HepG2 (cell line): ENCODE data around the gene GLUD1. TPM values are rescaled to one million over a fixed set of nuclear protein-coding genes. Genes with fewer than 3 reads are reported as not detected.

Experiments
- ATAC-seq: fragments of 200-7000 bp; cut with Tn5 transposase; 3 replicates; pipeline ENCODE4 v1.9.1; 2020; ENCODE audit warnings: mild to moderate bottlenecking, moderate library complexity
- BruUV-seq: library from RNA; stranded (reverse); fragments of 400-500 nt; replicated peaks from 2 replicates; lab custom pipeline; 2021; lab: Mats Ljungman, UMichigan
- CTCF ChIA-PET: fragments of 300-600 bp; formaldehyde crosslinking; extraction: SDS; loops from one replicate; lab custom pipeline; 2021; ENCODE audit warnings: low total read pairs, inconsistent platforms, low intra/inter-chr PET ratio; lab: Yijun Ruan, JAX
- POLR2A ChIA-PET: fragments of 350-600 bp; sonication (Branson Sonifier 250); formaldehyde crosslinking; loops from one replicate; lab custom pipeline; 2020; ENCODE audit warnings: antibody characterized with exemption, inconsistent platforms; lab: Yijun Ruan, JAX
- DNase-seq: peaks from one replicate; pipeline ENCODE4 v3.0.0-alpha.2; 2015; ENCODE audit warnings: low spot score
- FAIRE-seq: peaks from 3 replicates; lab custom pipeline; 2011; peaks lifted over from hg19 to GRCh38; lab: Jason Lieb, UNC
- H2AFZ ChIP-seq: one replicate; pipeline ENCODE4 v1.6.1; 2011; ENCODE audit warnings: low read length, inconsistent platforms
- H3K27ac ChIP-seq: fragments of 300-600 bp; 3 replicates; pipeline ENCODE4 v1.8.0; 2011; ENCODE audit warnings: mixed run types, mild to moderate bottlenecking, mixed read lengths, low read length, inconsistent platforms; ENCODE audit not compliant: insufficient read depth; ENCODE audit errors: extremely low read length
- H3K27me3 ChIP-seq, 2 experiments: fragments of 200-600 bp in 1 of 2; 2 replicates in 1 of 2; 3 replicates in 1 of 2; pipeline versions ENCODE4 v1.6.0 to v1.8.0; 2011; ENCODE audit warnings: low read length in 2 of 2, mild to moderate bottlenecking in 2 of 2, moderate library complexity in 2 of 2, inconsistent platforms in 1 of 2; ENCODE audit not compliant: insufficient read depth in 2 of 2, control insufficient read depth in 1 of 2
- H3K36me3 ChIP-seq, 2 experiments: fragments of 200-600 bp in 1 of 2; replicated peaks in 1 of 2; 2 replicates in 1 of 2; 3 replicates in 1 of 2; pipeline versions ENCODE4 v1.5.1 to v1.8.0; 2011; ENCODE audit warnings: low read length in 2 of 2, inconsistent platforms in 1 of 2; ENCODE audit not compliant: insufficient read depth in 2 of 2, control insufficient read depth in 1 of 2
- H3K4me1 ChIP-seq: 2 replicates; pipeline ENCODE4 v1.5.1; 2012; ENCODE audit warnings: low read length, inconsistent platforms; ENCODE audit not compliant: insufficient read depth
- H3K4me2 ChIP-seq: 2 replicates; pipeline ENCODE4 v1.6.0; 2011; ENCODE audit warnings: low read depth, low read length, inconsistent platforms
- H3K4me3 ChIP-seq, 3 experiments: fragments of 200-600 bp in 1 of 3; sonication (generic), shearing (Covaris generic) in 1 of 3; replicated peaks in 1 of 3; 2 replicates each; pipeline ENCODE4 v1.5.1; 2011 to 2016; ENCODE audit warnings: low read length in 3 of 3, inconsistent platforms in 2 of 3, low read depth in 2 of 3, mild to moderate bottlenecking in 2 of 3, control low read depth in 1 of 3, mixed read lengths in 1 of 3; ENCODE audit not compliant: insufficient read depth in 1 of 3
- H3K79me2 ChIP-seq: one replicate; pipeline ENCODE4 v1.6.1; 2011; ENCODE audit warnings: low read length, inconsistent platforms; ENCODE audit not compliant: insufficient read depth
- H3K9ac ChIP-seq: 2 replicates; pipeline ENCODE4 v1.6.0; 2011; ENCODE audit warnings: mild to moderate bottlenecking, low read depth, low read length, inconsistent platforms; ENCODE audit not compliant: insufficient read depth
- H3K9me3 ChIP-seq: 2 replicates; pipeline ENCODE4 v1.5.1; 2012; ENCODE audit warnings: mild to moderate bottlenecking, low read length
- H4K20me1 ChIP-seq: 2 replicates; pipeline ENCODE4 v1.6.0; 2011; ENCODE audit warnings: inconsistent platforms, mild to moderate bottlenecking, low read length, moderate library complexity; ENCODE audit not compliant: insufficient read depth
- FOSL1 ChIP-seq: sonication (generic); formaldehyde crosslinking; IDR thresholded peaks from 2 replicates; pipeline ENCODE4 v1.9.0; 2021; ENCODE audit warnings: missing genetic modification reagents, borderline replicate concordance
- FOSL2 ChIP-seq: sonication (generic); formaldehyde crosslinking; IDR thresholded peaks from 2 replicates; pipeline ENCODE4 v1.4.0; 2020; ENCODE audit warnings: missing genetic modification reagents
- RXRB ChIP-seq: IDR thresholded peaks from 2 replicates; pipeline ENCODE4 v1.6.1; 2016; ENCODE audit warnings: borderline replicate concordance, missing genetic modification reagents, missing compliant biosample characterization
- THRA ChIP-seq: sonication (generic); formaldehyde crosslinking; IDR thresholded peaks from 2 replicates; pipeline ENCODE4 v1.4.0; 2020; ENCODE audit warnings: missing genetic modification reagents, borderline replicate concordance
- ZBTB43 ChIP-seq: sonication (generic); formaldehyde crosslinking; conservative IDR thresholded peaks from 2 replicates; pipeline ENCODE4 v1.4.0; 2020; ENCODE audit warnings: missing genetic modification reagents
- ZNF180 ChIP-seq: sonication (generic); formaldehyde crosslinking; IDR thresholded peaks from 2 replicates; pipeline ENCODE4 v1.4.0; 2020; ENCODE audit warnings: low read depth, missing genetic modification reagents, borderline replicate concordance
- ZNF800 ChIP-seq: sonication (generic); formaldehyde crosslinking; IDR thresholded peaks from 2 replicates; pipeline ENCODE4 v1.4.0; 2020; ENCODE audit warnings: missing genetic modification reagents
- WGBS: methylation state at CpG from one replicate; pipeline ENCODE4 v1.1.6; 2017; ENCODE audit warnings: low lambda C conversion rate; 5-methylcytosine and 5-hydroxymethylcytosine counted together
- in situ Hi-C: cut with HindIII; loops from 2 replicates; pipeline ENCODE4 v1.10.0; 2017; ENCODE audit warnings: low pct_unique_long_range_greater_than_20kb; ENCODE audit not compliant: extremely low pct_ligation_motif_present
- intact Hi-C: fragments of 100-400 bp; cut with micrococcal nuclease; formaldehyde crosslinking; loops from one replicate; pipeline ENCODE4 v1.10.0; 2022; ENCODE audit not compliant: unreplicated experiment
- polyA plus RNA-seq, 8 experiments: library from polyadenylated mRNA; depleted of rRNA in 3 of 8; stranded (reverse) in 7 of 8; unstranded in 1 of 8; fragments of >200 nt; fragmentation: Illumina TruSeq in 4 of 8; extraction: Trizol in 4 of 8; gene quantifications; 2 replicates each; pipeline versions ENCODE4 v1.2.1 to v1.2.3, GENCODE V29; 2011 to 2016; ENCODE audit warnings: low read depth in 4 of 8, missing spikeins in 1 of 8, mixed read lengths in 1 of 8; ENCODE audit not compliant: insufficient read depth in 1 of 8
- total RNA-seq, 5 experiments: library from RNA; depleted of rRNA; stranded (reverse); fragments of >200 nt; fragmentation: Illumina TruSeq; extraction: Trizol; gene quantifications; 2 replicates each; pipeline ENCODE4 v1.2.3, GENCODE V29; 2016; ENCODE audit warnings: low read depth in 1 of 5

The GLUD1 gene
- total and polyA plus RNA-seq, 2 of the 13 experiments (the other 11 are each of a cell fraction or from before 2014, with no cell fraction given): 301 to 798 TPM

- in situ Hi-C loops (no loop called here), intact Hi-C loops (no loop called here)
- POLR2A ChIA-PET: interaction anchor here (1.6 kb wide), 1 partner anchor 27 kb away, joined by 3 read pairs; no protein-coding TSS in a partner anchor
- WGBS: 97% methylated on average over 2 of the region's 2 CpGs
- peak overlapping the region; percentile 47 for H3K27ac ChIP-seq
- peaks cover 47% of the 10 kb centered on the region for H3K4me1 ChIP-seq
- H3K9me3 ChIP-seq: no peaks in the 10 kb centered on the region
- peak; percentile 15; the same call in 2 of the 3 replicates for ATAC-seq
- no peak overlapping the region for H3K4me2 ChIP-seq
- CTCF ChIA-PET: no interaction called here
- peaks cover 7% of the 10 kb centered on the region; the same call in 1 of the 2 replicates for H4K20me1 ChIP-seq
- no peak for FAIRE-seq
- no peak overlapping the region for H3K4me3 ChIP-seq
- H3K36me3 ChIP-seq: peaks cover 18 to 83% of the 10 kb centered on the region in 2 experiments
- BruUV-seq: no TSS peak
- TF ChIP-seq ZNF180 (CRISPR knock-in tag): no peak
- TF ChIP-seq FOSL2 (CRISPR knock-in tag): 0 out of 2 replicates have a peak, but pooled peaks have one; percentile 27
- no peak for TF ChIP-seq ZBTB43 (CRISPR knock-in tag)
- peak; percentile 33; the same call in 1 of the 2 replicates for TF ChIP-seq THRA (CRISPR knock-in tag)
- TF ChIP-seq RXRB (CRISPR knock-in tag): peak; percentile 60
- TF ChIP-seq ZNF800: no peak
- TF ChIP-seq FOSL1 (CRISPR knock-in tag): no peak
- TF ChIP-seq, all 625 proteins: peak for 3
- Histone ChIP-seq H3K9ac (no peak overlapping the region), H3K79me2 (peaks cover 6% of the 10 kb centered on the region), H2AFZ (no peak overlapping the region), H3K27me3 (no peaks in the 10 kb centered on the region)
- no peak for DNase-seq
Observed at GRCh38 chr10:87066178-87066577, 28.5 kb downstream of the GLUD1 start.
